ENCODE measurements around the gene ENAH.
"Not testable (repeated sequence)": the region's sequence is repeated elsewhere in the genome, so short reads cannot be mapped to it uniquely, and the experiment has no call there.

Gene ENAH

GRCh38 chr1:225485226-225485625 is 167.7 kb downstream of the ENAH start:
- DNase-seq = no peak

GRCh38 chr1:225484657-225485214 is 168.2 kb downstream of the ENAH start:
- DNase-seq = no peak

GRCh38 chr1:225483818-225484656 is 168.9 kb downstream of the ENAH start:
- no peak for DNase-seq

GRCh38 chr1:225482421-225482950 is 170.4 kb downstream of the ENAH start:
- peak in 1 of 3 experiments; percentile 33 for DNase-seq

DNA sequence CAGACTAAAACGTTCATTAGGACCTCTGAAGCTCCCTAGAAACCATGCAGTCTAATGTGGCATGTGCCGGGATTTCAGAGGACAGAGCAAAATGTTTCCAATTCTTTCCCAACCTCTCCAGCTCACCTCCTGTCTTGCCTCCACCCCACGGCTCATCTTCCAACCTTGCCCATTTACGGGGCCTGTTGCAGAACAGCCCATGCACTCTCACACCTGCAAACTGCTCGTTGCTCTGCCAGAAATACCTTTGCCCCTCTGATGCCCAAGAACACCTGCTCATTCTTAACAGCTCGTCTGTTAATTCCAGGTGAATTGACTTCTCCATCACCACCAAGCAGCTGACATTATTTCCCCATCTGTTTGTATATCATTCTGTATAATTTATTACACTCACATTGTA is 171.2 kb downstream of the ENAH start:
- peak; percentile 1 to 90 (median 68) for DNase-seq

GRCh38 chr1:225480825-225481434 is 172.0 kb downstream of the ENAH start:
- peak; percentile 48 to 94 (median 73) for DNase-seq

GRCh38 chr1:225479996-225480720 is 172.8 kb downstream of the ENAH start:
- DNase-seq = no peak

DNA sequence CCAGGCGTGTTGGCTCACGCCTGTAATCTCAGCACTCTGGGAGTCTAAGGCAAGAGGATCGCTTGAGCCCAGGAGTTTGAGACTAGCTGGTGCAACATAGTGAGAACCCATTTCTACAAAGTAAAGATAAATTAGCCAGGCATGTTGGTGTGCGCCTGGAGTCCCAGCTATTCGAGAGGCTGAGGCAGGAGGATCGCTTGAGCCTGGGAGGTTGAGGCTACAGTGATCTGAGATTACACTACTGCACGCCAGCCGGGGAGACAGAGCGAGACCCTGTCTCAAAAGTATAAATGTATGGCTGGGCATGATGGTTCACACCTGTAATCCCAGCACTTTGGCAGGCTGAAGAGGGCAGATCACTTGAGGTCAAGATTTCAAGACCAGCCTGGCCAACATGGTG is 173.6 kb downstream of the ENAH start:
- DNase-seq = no peak

DNA sequence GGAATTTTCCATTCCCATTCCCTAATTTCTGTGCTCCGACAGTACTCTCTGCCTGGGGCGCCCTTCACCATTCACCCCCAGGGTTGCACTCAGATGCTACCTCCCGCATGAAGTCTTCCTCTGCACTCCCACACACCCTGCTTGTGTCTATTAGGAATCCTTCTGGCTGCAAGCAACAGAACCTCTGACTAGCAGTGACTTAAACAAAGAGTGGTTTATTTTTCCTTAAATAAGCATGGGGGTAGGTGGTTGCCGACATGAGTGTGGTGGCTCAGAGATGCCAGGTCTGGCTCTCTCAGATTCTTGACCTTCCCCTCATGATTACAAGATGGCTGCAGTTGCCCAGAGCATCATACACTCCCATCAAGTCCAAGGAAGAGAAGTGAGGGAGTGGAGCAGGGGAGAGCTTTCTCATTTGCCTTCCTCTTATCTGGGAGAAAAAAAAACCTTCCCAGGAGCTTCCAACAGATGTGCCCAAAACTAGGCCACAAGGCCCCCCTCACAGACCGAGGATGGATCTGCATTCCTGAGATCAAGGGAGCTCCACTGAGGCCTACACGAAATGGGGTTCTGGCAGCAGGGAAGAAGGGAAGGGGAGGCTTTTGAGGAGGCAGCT is 175.5 kb downstream of the ENAH start:
- DNase-seq = no peak

- DNase-seq = no peak
Observed at GRCh38 chr1:225476538-225476988, 176.4 kb downstream of the ENAH start.

DNA sequence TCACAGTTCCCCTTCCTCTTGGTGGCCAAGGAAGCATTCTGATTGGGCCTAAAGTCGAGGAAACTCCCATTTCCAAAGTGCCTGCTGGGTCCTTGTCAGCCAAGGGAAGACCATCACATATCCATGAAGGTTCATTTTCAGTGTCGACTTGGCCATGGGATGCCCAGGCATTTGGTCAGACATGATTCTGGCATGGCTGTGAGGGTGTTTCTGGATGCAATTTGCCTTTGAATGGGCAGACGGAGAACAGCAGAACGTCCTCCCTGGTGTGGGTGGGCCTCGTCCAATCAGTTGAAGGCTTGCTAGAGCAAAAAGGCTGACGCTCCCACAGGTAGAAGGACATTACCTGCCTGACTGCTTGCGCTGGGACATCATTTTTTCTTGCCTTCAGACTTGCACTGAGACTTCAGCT is 176.8 kb downstream of the ENAH start:
- no peak for DNase-seq

- peak; percentile 54 to 82 (median 74) for DNase-seq
Observed at GRCh38 chr1:225474986-225475820, 177.7 kb downstream of the ENAH start.

DNA sequence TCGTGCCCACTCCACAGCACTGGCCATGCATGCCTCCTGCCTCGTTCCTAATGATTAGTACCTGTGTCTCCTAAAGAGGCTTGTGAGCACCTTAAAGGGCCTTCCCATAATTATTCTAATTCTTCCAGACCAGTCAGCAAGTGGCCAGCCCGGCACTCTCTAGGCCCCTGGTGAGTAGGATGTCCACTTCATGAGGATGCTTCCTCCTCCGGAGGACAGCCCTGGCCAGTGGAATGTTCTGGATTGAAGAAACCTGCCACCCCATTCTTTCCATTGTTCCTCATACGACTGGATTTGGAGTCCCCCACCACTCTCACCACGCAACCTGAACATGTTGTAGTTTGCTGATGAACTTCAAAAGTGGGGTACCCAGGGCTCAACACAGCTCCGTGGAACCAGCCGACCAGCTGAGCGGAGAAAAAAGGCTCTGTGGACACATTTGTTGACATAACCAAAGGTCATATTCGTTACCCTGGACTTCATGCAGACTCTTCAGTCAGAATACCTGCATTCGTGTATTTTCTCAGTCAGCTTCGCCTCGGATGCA is 178.4 kb downstream of the ENAH start:
- no peak for DNase-seq

- DNase-seq = not testable (repeated sequence)
Observed at GRCh38 chr1:225473676-225474438, 179.1 kb downstream of the ENAH start.

DNA sequence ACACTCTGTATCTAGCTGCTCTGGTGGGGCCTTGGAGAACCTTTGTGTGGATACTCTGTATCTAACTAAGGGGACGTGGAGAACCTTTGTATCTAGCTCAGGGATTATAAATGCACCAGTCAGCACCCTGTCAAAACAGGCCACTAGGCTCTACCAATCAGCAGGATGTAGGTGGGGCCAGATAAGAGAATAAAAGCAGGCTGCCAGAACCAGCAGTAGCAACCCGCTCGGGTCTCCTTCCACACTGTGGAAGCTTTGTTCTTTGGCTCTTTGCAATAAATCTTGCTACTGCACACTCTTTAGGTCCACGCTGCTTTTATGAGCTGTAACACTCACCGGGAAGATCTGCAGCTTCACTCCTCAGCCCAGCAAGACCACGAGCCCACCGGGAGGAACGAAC is 179.7 kb downstream of the ENAH start:
- DNase-seq = not testable (repeated sequence)

DNA sequence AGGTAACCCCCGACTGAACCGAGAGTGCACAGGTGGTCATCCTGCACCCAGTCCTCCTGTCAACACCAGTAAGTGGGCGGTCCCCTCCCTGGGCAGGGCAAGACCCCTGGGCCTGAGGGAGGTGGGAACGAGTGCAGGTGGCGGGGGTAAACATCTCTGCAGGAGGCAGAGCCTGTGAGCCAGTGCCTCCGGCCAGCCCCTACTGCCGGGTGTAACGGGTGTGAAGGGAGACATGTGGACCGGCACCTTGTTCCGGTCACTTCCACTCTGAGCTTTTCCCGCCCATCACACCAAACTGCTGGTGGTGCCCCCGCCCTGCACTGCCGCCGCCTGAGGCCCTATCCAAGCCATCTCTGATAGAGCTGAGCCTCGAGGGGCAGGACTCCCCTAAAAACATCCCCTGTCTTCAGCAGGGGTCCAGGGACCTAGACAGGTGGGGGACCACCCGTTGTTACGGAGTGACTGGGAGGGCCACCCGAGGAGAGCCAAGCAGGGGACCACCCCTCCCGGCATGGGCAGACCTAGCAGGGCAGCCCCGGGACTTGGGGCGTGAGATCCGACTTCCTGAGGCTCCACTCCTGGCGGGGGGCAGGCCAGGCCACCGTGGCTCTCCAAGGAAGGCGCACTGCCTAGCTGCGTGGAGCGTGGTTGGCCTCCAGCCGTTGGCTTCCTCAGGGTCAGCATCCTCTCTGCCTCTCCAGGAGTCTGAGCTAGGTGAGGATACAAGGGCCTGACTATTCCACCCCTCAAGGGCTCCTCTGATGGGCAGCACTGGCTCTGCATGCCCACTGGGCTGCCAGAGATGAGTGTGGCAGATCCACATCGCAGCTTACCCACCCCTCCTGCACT is 181.2 kb downstream of the ENAH start:
- DNase-seq = no peak

- no peak for DNase-seq
Observed at GRCh38 chr1:225471109-225471452, 181.8 kb downstream of the ENAH start.

DNA sequence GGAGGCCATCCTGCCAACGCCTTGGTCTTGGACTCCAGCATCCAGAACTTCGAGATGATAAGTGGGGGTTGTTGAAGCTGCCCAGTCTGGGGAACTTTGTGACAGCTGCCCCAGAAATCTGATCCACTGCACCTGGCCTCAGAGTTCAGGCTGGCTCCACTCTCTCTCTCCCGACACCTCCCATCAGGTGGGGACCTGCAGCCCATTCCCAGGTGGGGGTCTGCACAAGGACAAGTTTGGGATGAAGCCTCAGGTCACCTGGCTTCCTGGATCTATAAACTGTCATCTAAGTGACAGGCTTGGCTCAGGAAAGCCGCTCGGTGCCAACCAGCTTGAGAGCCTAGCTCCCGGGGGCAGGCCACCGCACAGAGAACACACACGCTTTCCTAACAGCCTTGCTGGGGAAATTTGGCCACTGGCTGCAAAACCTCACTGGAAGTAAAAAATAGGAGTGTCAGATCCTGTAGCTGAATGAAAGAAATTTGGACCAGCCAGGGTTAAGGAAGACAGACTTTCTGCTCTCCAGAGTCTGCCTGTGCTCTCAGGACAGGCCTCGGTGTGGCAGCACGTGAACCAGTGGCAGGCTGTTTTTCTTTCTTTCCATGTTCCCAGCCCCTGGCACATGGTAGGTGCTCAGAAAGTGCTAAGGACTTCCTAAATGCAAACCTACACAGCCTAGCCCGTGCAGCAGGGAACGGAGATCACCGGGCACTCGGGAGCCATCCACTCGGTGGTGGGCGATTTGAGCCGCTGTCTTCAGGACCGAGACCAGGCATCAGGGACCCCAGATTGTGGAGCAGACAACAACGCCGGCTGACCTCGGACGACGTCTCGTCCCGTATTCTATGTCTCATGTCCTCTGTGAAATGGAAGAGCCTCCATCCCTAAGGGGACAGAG is 182.5 kb downstream of the ENAH start:
- DNase-seq = no peak

- DNase-seq = no peak
Observed at GRCh38 chr1:225469051-225469450, 183.9 kb downstream of the ENAH start.
